ENCODE measurements around the gene ARPIN. TPM values are rescaled to one million over a fixed set of nuclear protein-coding genes. Genes with fewer than 3 reads are reported as not detected.
"Not testable (repeated sequence)": the region's sequence is repeated elsewhere in the genome, so short reads cannot be mapped to it uniquely, and the experiment has no call there.

ARPIN gene
- total and polyA plus RNA-seq, 10 of the 15 experiments (the other 5 are each of a cell fraction or from before 2014, with no cell fraction given), result 0.02 to 0.04 TPM; not detected in 8

DNA sequence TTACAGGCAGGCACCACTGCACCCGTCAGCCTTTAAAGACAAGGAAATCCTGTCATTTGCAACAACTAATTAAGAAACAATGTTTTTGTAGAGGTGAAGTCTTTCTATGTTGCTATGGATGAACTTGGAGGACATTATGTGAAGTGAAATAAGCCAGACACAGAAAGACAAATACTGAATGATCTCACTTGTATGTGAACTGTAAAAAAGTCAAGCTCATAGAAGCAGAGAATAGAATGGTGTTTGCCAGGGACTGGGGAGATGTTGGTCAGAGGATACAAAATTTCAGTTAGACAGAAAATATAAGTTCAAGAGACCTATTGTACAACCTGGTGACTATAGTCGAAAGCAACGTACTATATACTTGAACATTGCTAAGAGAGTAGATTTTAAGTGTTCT lies 27.2 kb upstream of the ARPIN start (continued):
- TF ChIP-seq USF2 (IDR thresholded peaks at IDR 0.05; ENCODE audit: borderline replicate concordance, low read depth, low read length) (no peak), STAT3 (IDR thresholded peaks at IDR 0.05; ENCODE audit: low read depth, low read length) (no peak), IRF3 (IDR thresholded peaks at IDR 0.05) (no peak)

DNA sequence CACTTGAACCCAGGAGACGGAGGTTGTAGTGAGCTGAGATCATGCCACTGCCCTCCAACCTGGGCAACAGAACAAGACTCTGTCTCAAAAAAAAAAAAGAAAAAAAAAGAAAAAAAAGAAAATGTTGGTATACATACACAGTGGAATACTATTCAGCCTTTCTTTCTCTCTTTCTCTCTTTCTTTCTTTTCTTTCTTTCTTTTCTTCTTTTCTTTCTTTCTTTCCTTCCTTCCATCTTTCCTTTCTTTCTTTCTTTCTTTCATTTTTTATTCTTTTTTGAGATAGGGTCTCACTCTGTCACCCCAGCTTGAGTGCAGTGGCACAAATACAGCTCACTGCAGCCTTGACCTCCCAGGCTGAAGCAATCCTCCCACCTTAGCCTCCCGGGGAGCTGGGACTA lies 26.6 kb upstream of the ARPIN start:
- H3K79me2 ChIP-seq (ENCODE audit: control insufficient read depth, insufficient read depth, low read length); H3K4me2 ChIP-seq (ENCODE audit: control insufficient read depth, insufficient read depth); H3K4me3 ChIP-seq; DNase-seq (ENCODE audit: low read depth, low spot score); ATAC-seq; H3K9me3 ChIP-seq (replicated peaks; ENCODE audit: control insufficient read depth, insufficient read depth, low read length); FAIRE-seq; H3K27me3 ChIP-seq (replicated peaks in 1 of 2; ENCODE audit: control insufficient read depth in 2 of 2, insufficient read depth in 2 of 2, low read length in 1 of 2); intact Hi-C loops (cut with micrococcal nuclease; ENCODE audit: unreplicated experiment); CTCF ChIA-PET; H3K9ac ChIP-seq (ENCODE audit: control insufficient read depth, insufficient read depth, low read length); H3K4me1 ChIP-seq (ENCODE audit: control insufficient read depth, insufficient read depth, low read length); H4K20me1 ChIP-seq (ENCODE audit: control insufficient read depth, insufficient read depth); H3K27ac ChIP-seq (ENCODE audit: control insufficient read depth, insufficient read depth); in situ Hi-C loops (cut with MboI); H3K36me3 ChIP-seq (ENCODE audit: control insufficient read depth in 2 of 2, insufficient read depth in 2 of 2, low read length in 1 of 2); POLR2A ChIA-PET; BruUV-seq (replicated peaks); H2AFZ ChIP-seq (ENCODE audit: control insufficient read depth, low read depth, low read length): not testable (repeated sequence)
- RAD21 ChIA-PET (ENCODE audit: unreplicated experiment), result interaction anchor here (1.0 kb wide), 1 partner anchor 64 kb away, joined by 3 read pairs; no protein-coding TSS in a partner anchor
- SMC1A ChIA-PET (ENCODE audit: uncharacterized antibody, unreplicated experiment), result interaction anchor here (1.4 to 1.6 kb wide), 3 partner anchors 8 to 17 kb away, joined by 3 to 5 read pairs (median 4); no protein-coding TSS in a partner anchor
- WGBS (ENCODE audit: insufficient coverage, insufficient replicate concordance, low lambda C conversion rate, missing lambda C conversion rate), result 97% methylated on average over 2 of the region's 2 CpGs
